ENCODE results near the gene ZNF22.

The ZNF22 gene

GRCh38 chr10:45035673-45036072 lies 35.0 kb downstream of the ZNF22 start:
- DNase-seq = no peak

- no peak for DNase-seq
Measured at GRCh38 chr10:45040921-45041542, 40.3 kb downstream of the ZNF22 start.

GRCh38 chr10:45044290-45044689 lies 43.6 kb downstream of the ZNF22 start:
- DNase-seq = no peak

GRCh38 chr10:45050551-45051235 lies 50.0 kb downstream of the ZNF22 start:
- no peak for DNase-seq

GRCh38 chr10:45052700-45053099 lies 52.0 kb downstream of the ZNF22 start:
- no peak for DNase-seq

- no peak for DNase-seq
Measured at GRCh38 chr10:45053569-45054100, 52.9 kb downstream of the ZNF22 start.

All from stimulated activated CD4-positive, alpha-beta T cell treated with anti-CD3 and anti-CD28 coated beads, Interleukin-1b, Interleukin-23, amount 100 ng/mL, for 48 hours (primary cell).